ENCODE data around the gene CAPN7. TPM values are rescaled to one million over a fixed set of nuclear protein-coding genes. Genes with fewer than 3 reads are reported as not detected.

CAPN7 gene
- total RNA-seq, 2 experiments from 2014 or later = 23.6 to 28.1 TPM

- peak overlapping the region; percentile 26 for H3K27ac Mint-ChIP-seq
- H3K4me3 Mint-ChIP-seq = no peak overlapping the region
- no peaks in the 10 kb centered on the region for H3K27me3 Mint-ChIP-seq
- ChIA-PET CTCF (interaction anchor here (1.0 to 3.6 kb wide), 3 partner anchors 9 to 147 kb away, joined by 4 to 20 read pairs (median 5); partner anchors contain the start of gene SH3BP5), POLR2A (no interaction called here)
- DNase-seq = no peak
- H3K4me1 Mint-ChIP-seq (ENCODE audit: low read depth) = peaks cover 6% of the 10 kb centered on the region
- no peaks in the 10 kb centered on the region for H3K9me3 Mint-ChIP-seq
- intact Hi-C loops (cut with micrococcal nuclease) = no loop called here
- H3K36me3 Mint-ChIP-seq = peaks cover 34% of the 10 kb centered on the region
These were observed 52.7 kb downstream of the CAPN7 start for GRCh38 chr3:15258720-15259119.

- Mint-ChIP-seq H3K9me3 (no peaks in the 10 kb centered on the region), H3K4me1 (ENCODE audit: low read depth) (peaks cover 21% of the 10 kb centered on the region), H3K27ac (peak overlapping the region; percentile 15), H3K4me3 (no peak overlapping the region), H3K27me3 (no peaks in the 10 kb centered on the region), H3K36me3 (peaks cover 29% of the 10 kb centered on the region)
- intact Hi-C loops (cut with micrococcal nuclease) = no loop called here
- ChIA-PET CTCF (interaction anchor here (1.5 kb wide), 1 partner anchor 145 kb away, joined by 6 read pairs; no protein-coding TSS in a partner anchor), POLR2A (interaction anchor here (1.4 kb wide), 1 partner anchor 58 kb away, joined by 4 read pairs; no protein-coding TSS in a partner anchor)
- DNase-seq = no peak
These were observed 54.5 kb downstream of the CAPN7 start for GRCh38 chr3:15260531-15260930.

- Mint-ChIP-seq H3K27me3 (no peaks in the 10 kb centered on the region), H3K36me3 (peaks cover 22% of the 10 kb centered on the region), H3K27ac (peak overlapping the region; percentile 5), H3K4me1 (ENCODE audit: low read depth) (peaks cover 28% of the 10 kb centered on the region), H3K9me3 (no peaks in the 10 kb centered on the region), H3K4me3 (no peak overlapping the region)
- ChIA-PET POLR2A (interaction anchor here (0.6 to 1.4 kb wide), 2 partner anchors 58 to 167 kb away, joined by 4 read pairs; no protein-coding TSS in a partner anchor), CTCF (interaction anchor here (0.7 to 1.5 kb wide), 2 partner anchors 144 kb away, joined by 5 to 6 read pairs; no protein-coding TSS in a partner anchor)
- DNase-seq = no peak
- intact Hi-C loops (cut with micrococcal nuclease) = no loop called here
These were observed 55.2 kb downstream of the CAPN7 start for GRCh38 chr3:15261274-15261673.

- POLR2A ChIA-PET = interaction anchor here (0.6 kb wide), 1 partner anchor 166 kb away, joined by 4 read pairs; no protein-coding TSS in a partner anchor
- H3K9me3 Mint-ChIP-seq = no peaks in the 10 kb centered on the region
- H3K4me1 Mint-ChIP-seq (ENCODE audit: low read depth) = peaks cover 34% of the 10 kb centered on the region
- no peak overlapping the region for H3K4me3 Mint-ChIP-seq
- H3K36me3 Mint-ChIP-seq = peaks cover 22% of the 10 kb centered on the region
- no peak overlapping the region for H3K27ac Mint-ChIP-seq
- H3K27me3 Mint-ChIP-seq = no peaks in the 10 kb centered on the region
- CTCF ChIA-PET = interaction anchor here (0.7 kb wide), 1 partner anchor 144 kb away, joined by 5 read pairs; no protein-coding TSS in a partner anchor
- no peak for DNase-seq
- intact Hi-C loops (cut with micrococcal nuclease) = no loop called here
These were observed 56.0 kb downstream of the CAPN7 start for GRCh38 chr3:15262021-15262420.

GRCh38 chr3:15263120-15263519 is 57.1 kb downstream of the CAPN7 start:
- ChIA-PET POLR2A (no interaction called here), CTCF (interaction anchor here (0.8 to 8.9 kb wide), 2 partner anchors 40 to 116 kb away, joined by 3 to 151 read pairs; no protein-coding TSS in a partner anchor)
- no peaks in the 10 kb centered on the region for H3K9me3 Mint-ChIP-seq
- H3K27me3 Mint-ChIP-seq = no peaks in the 10 kb centered on the region
- peaks cover 40% of the 10 kb centered on the region for H3K4me1 Mint-ChIP-seq (ENCODE audit: low read depth)
- peaks cover 16% of the 10 kb centered on the region for H3K36me3 Mint-ChIP-seq
- H3K27ac Mint-ChIP-seq = peak overlapping the region; percentile 49
- H3K4me3 Mint-ChIP-seq = no peak overlapping the region
- no peak for DNase-seq
- intact Hi-C loops (cut with micrococcal nuclease) = no loop called here

- ChIA-PET CTCF (interaction anchor here (0.8 to 8.9 kb wide), 4 partner anchors 41 to 142 kb away, joined by 3 to 178 read pairs (median 137); partner anchors contain the start of gene SH3BP5), POLR2A (no interaction called here)
- intact Hi-C loops (cut with micrococcal nuclease) = no loop called here
- no peak overlapping the region for H3K4me3 Mint-ChIP-seq
- H3K27ac Mint-ChIP-seq = peak overlapping the region; percentile 3
- H3K27me3 Mint-ChIP-seq = no peaks in the 10 kb centered on the region
- DNase-seq = no peak
- no peaks in the 10 kb centered on the region for H3K9me3 Mint-ChIP-seq
- H3K36me3 Mint-ChIP-seq = peaks cover 14% of the 10 kb centered on the region
- H3K4me1 Mint-ChIP-seq (ENCODE audit: low read depth) = peaks cover 46% of the 10 kb centered on the region
These were observed 57.9 kb downstream of the CAPN7 start for GRCh38 chr3:15263926-15264325.

GRCh38 chr3:15264486-15264885 is 58.4 kb downstream of the CAPN7 start:
- Mint-ChIP-seq H3K4me1 (ENCODE audit: low read depth) (peaks cover 51% of the 10 kb centered on the region), H3K36me3 (peaks cover 16% of the 10 kb centered on the region), H3K27me3 (no peaks in the 10 kb centered on the region), H3K4me3 (no peak overlapping the region), H3K27ac (peak overlapping the region; percentile 64), H3K9me3 (no peaks in the 10 kb centered on the region)
- CTCF ChIA-PET = interaction anchor here (1.8 to 8.9 kb wide), 5 partner anchors 61 to 142 kb away, joined by 6 to 178 read pairs (median 123); partner anchors contain the start of genes CAPN7 and SH3BP5
- intact Hi-C loops (cut with micrococcal nuclease) = no loop called here
- no peak for DNase-seq
- POLR2A ChIA-PET = interaction anchor here (0.9 to 1.5 kb wide), 2 partner anchors 61 to 115 kb away, joined by 3 to 4 read pairs; no protein-coding TSS in a partner anchor

- intact Hi-C loops (cut with micrococcal nuclease) = no loop called here
- CTCF ChIA-PET = interaction anchor here (1.5 to 8.9 kb wide), 9 partner anchors 28 to 157 kb away, joined by 4 to 178 read pairs (median 46); partner anchors contain the start of genes CAPN7 and SH3BP5
- H3K9me3 Mint-ChIP-seq = no peaks in the 10 kb centered on the region
- peaks cover 62% of the 10 kb centered on the region for H3K4me1 Mint-ChIP-seq (ENCODE audit: low read depth)
- peak overlapping the region; percentile 50 for H3K27ac Mint-ChIP-seq
- H3K27me3 Mint-ChIP-seq = no peaks in the 10 kb centered on the region
- H3K36me3 Mint-ChIP-seq = peaks cover 12% of the 10 kb centered on the region
- DNase-seq = no peak
- POLR2A ChIA-PET = interaction anchor here (1.5 kb wide), 1 partner anchor 114 kb away, joined by 4 read pairs; no protein-coding TSS in a partner anchor
- no peak overlapping the region for H3K4me3 Mint-ChIP-seq
These were observed 59.8 kb downstream of the CAPN7 start for GRCh38 chr3:15265655-15266509.

- H3K4me3 Mint-ChIP-seq = no peak overlapping the region
- intact Hi-C loops (cut with micrococcal nuclease) = no loop called here
- ChIA-PET POLR2A (interaction anchor here (1.5 to 1.6 kb wide), 2 partner anchors 51 to 64 kb away, joined by 4 to 6 read pairs; no protein-coding TSS in a partner anchor), CTCF (interaction anchor here (0.6 to 8.9 kb wide), 27 partner anchors 10 to 256 kb away, joined by 3 to 178 read pairs (median 12); partner anchors contain the start of genes CAPN7 and SH3BP5)
- H3K9me3 Mint-ChIP-seq = no peaks in the 10 kb centered on the region
- no peak overlapping the region for H3K27ac Mint-ChIP-seq
- H3K27me3 Mint-ChIP-seq = no peaks in the 10 kb centered on the region
- peaks cover 66% of the 10 kb centered on the region for H3K4me1 Mint-ChIP-seq (ENCODE audit: low read depth)
- DNase-seq = no peak
- peaks cover 11% of the 10 kb centered on the region for H3K36me3 Mint-ChIP-seq
These were observed 60.7 kb downstream of the CAPN7 start for GRCh38 chr3:15266510-15267376.

GRCh38 chr3:15267502-15267901 is 61.5 kb downstream of the CAPN7 start:
- H3K27ac Mint-ChIP-seq = no peak overlapping the region

More at GRCh38 chr3:15267502-15267901, 61.5 kb downstream of the CAPN7 start:
- Mint-ChIP-seq H3K9me3 (no peaks in the 10 kb centered on the region), H3K4me1 (ENCODE audit: low read depth) (peaks cover 73% of the 10 kb centered on the region), H3K36me3 (peaks cover 11% of the 10 kb centered on the region), H3K4me3 (no peak overlapping the region), H3K27me3 (no peaks in the 10 kb centered on the region)
- intact Hi-C loops (cut with micrococcal nuclease) = no loop called here
- DNase-seq = no peak
- ChIA-PET POLR2A (interaction anchor here (0.9 to 3.5 kb wide), 8 partner anchors 43 to 138 kb away, joined by 3 to 17 read pairs (median 7); partner anchors contain the start of genes CAPN7 and SH3BP5), CTCF (interaction anchor here (0.6 to 8.9 kb wide), 64 partner anchors 8 to 292 kb away, joined by 3 to 178 read pairs (median 6); partner anchors contain the start of genes CAPN7 and SH3BP5)
